ENCODE data around the gene BPIFA3. TPM values are rescaled to one million over a fixed set of nuclear protein-coding genes. Genes with fewer than 3 reads are reported as not detected.

Gene BPIFA3
- total and polyA plus RNA-seq, 7 experiments from 2014 or later: not detected

DNA sequence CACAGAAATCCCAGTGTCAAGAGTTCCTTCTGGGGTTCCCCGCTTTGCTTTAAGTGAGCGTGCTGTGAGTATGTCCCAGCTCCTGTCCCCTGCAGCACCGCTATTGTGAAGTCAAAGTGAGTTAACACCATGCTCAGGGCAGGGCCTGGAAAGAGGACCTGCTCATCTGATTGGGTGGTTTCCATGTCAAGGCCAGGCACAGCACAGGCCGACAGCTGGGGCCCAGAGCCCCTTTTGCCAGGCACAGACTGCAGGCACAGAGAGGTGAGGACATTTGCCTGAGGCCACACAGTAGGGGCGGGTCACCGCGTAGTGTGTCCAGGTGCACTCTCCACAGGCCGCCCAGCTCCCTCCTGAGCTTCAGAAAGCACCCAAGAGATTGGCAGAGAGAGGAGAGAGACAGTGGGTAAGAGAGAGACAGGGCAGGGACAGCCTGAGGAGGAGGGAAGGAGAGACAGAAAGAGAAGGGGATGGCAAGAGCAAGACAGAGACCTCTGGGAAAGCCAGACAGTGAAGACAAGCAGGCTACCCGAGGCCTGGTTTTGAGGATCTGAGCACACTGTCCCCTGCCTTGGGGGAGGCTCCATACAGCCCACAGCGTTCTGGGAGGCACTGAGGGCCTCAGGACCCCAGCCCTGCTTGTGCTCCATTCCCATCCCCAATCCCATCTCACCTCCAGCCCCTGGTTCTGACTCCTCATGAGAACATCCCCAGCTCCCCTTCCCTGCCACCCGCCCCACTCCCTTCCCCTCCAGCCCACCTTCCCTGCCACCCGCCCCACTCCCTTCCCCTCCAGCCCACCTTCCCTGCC lies 59.4 kb downstream of the BPIFA3 start:
- no peaks in the 10 kb centered on the region for H3K36me3 Mint-ChIP-seq
- H3K4me3 Mint-ChIP-seq: no peak overlapping the region
- Histone ChIP-seq H3K4me1 (ENCODE audit: control insufficient read depth in 2 of 2, insufficient read depth in 2 of 2, low read length in 2 of 2) (no peaks in the 10 kb centered on the region), H3K27ac (ENCODE audit: low read depth, low read length) (no peak overlapping the region), H3K9me3 (ENCODE audit: control insufficient read depth in 2 of 3, low read length in 3 of 3) (no peaks in the 10 kb centered on the region), H3K36me3 (ENCODE audit: control insufficient read depth in 2 of 3, insufficient read depth in 3 of 3, low read length in 3 of 3) (no peaks in the 10 kb centered on the region), H3K27me3 (ENCODE audit: control insufficient read depth in 2 of 2, insufficient read depth in 2 of 2, low read length in 2 of 2) (no peaks in the 10 kb centered on the region), H3K4me3 (ENCODE audit: low read length) (no peak overlapping the region)
- H3K4me1 Mint-ChIP-seq: no peaks in the 10 kb centered on the region
- peaks cover 0 to 17% (median 0%) of the 10 kb centered on the region in 5 donors for H3K27me3 Mint-ChIP-seq
- intact Hi-C loops (cut with micrococcal nuclease): no loop called here
- POLR2A ChIA-PET: no interaction called here
- H3K9me3 Mint-ChIP-seq: peaks cover 0 to 2% (median 0%) of the 10 kb centered on the region in 11 donors
- DNase-seq (no peak), ATAC-seq (no peak)
- H3K27ac Mint-ChIP-seq: no peak overlapping the region
- CTCF ChIA-PET: no interaction called here

Other genes with a start within 250 kb of the BPIFA3 start
- not detected for gene SUN5, start 212.9 kb upstream of the BPIFA3 start, total RNA-seq
- not detected for gene SUN5, start 212.9 kb upstream of the BPIFA3 start, polyA plus RNA-seq
- not detected for gene BPIFB2, start 209.6 kb upstream of the BPIFA3 start, total RNA-seq
- not detected for gene BPIFB2, start 209.6 kb upstream of the BPIFA3 start, polyA plus RNA-seq
- not detected for gene BPIFB6, start 185.7 kb upstream of the BPIFA3 start, total RNA-seq
- gene BPIFB6, start 185.7 kb upstream of the BPIFA3 start, polyA plus RNA-seq: not detected
- gene BPIFB3, start 163.4 kb upstream of the BPIFA3 start, total RNA-seq: not detected
- gene BPIFB3, start 163.4 kb upstream of the BPIFA3 start, polyA plus RNA-seq: not detected
- not detected for gene BPIFB4, start 137.7 kb upstream of the BPIFA3 start, total RNA-seq
- gene BPIFB4, start 137.7 kb upstream of the BPIFA3 start, polyA plus RNA-seq: not detected
- not detected for gene BPIFA2, start 49.2 kb upstream of the BPIFA3 start, total RNA-seq
- gene BPIFA2, start 49.2 kb upstream of the BPIFA3 start, polyA plus RNA-seq: not detected
- gene BPIFA1, start 18.6 kb downstream of the BPIFA3 start, total RNA-seq: not detected
- gene BPIFA1, start 18.6 kb downstream of the BPIFA3 start, polyA plus RNA-seq: not detected
- gene BPIFB1, start 65.9 kb downstream of the BPIFA3 start, total RNA-seq: not detected
- not detected for gene BPIFB1, start 65.9 kb downstream of the BPIFA3 start, polyA plus RNA-seq
- 10 to 100 TPM; 33.6 to 51.8 (median 49.4) TPM for gene CDK5RAP1, start 184.2 kb downstream of the BPIFA3 start, total RNA-seq
- 10 to 100 TPM; 41.4 to 48.1 TPM for gene CDK5RAP1, start 184.2 kb downstream of the BPIFA3 start, polyA plus RNA-seq
- gene SNTA1, start 226.4 kb downstream of the BPIFA3 start, total RNA-seq: 1 to 10 TPM; 2.0 to 3.2 (median 2.9) TPM
- gene SNTA1, start 226.4 kb downstream of the BPIFA3 start, polyA plus RNA-seq: 1 to 10 TPM; 4.3 to 7.2 TPM